Stimulated activated CD4-positive, alpha-beta T cell treated with anti-CD3 and anti-CD28 coated beads, Interleukin-4, amount 100 ng/mL, for 24 hours (primary cell): Measurements from ENCODE around the gene CYRIA.

Source experiments
- DNase-seq: peaks from one replicate; pipeline ENCODE4 v3.0.0-alpha.2; 2020

The CYRIA gene

GRCh38 chr2:16649353-16650286 lies 16.0 kb downstream of the CYRIA start:
- no peak for DNase-seq

GRCh38 chr2:16647992-16648617 lies 17.5 kb downstream of the CYRIA start:
- no peak for DNase-seq

GRCh38 chr2:16645775-16646559 lies 19.7 kb downstream of the CYRIA start:
- no peak for DNase-seq

- no peak for DNase-seq
Observed at GRCh38 chr2:16645088-16645487, 20.5 kb downstream of the CYRIA start.

GRCh38 chr2:16644221-16644925 lies 21.3 kb downstream of the CYRIA start:
- no peak for DNase-seq

GRCh38 chr2:16643099-16643498 lies 22.5 kb downstream of the CYRIA start:
- no peak for DNase-seq

GRCh38 chr2:16642088-16642487 lies 23.5 kb downstream of the CYRIA start:
- no peak for DNase-seq

GRCh38 chr2:16641509-16641908 lies 24.1 kb downstream of the CYRIA start:
- DNase-seq = no peak

GRCh38 chr2:16640867-16641266 lies 24.8 kb downstream of the CYRIA start:
- no peak for DNase-seq

- DNase-seq = no peak
Observed at GRCh38 chr2:16640001-16640700, 25.5 kb downstream of the CYRIA start.

- no peak for DNase-seq
Observed at GRCh38 chr2:16639431-16639830, 26.2 kb downstream of the CYRIA start.

- DNase-seq = no peak
Observed at GRCh38 chr2:16638946-16639345, 26.7 kb downstream of the CYRIA start.

GRCh38 chr2:16637304-16637703 lies 28.3 kb downstream of the CYRIA start:
- DNase-seq = no peak

- DNase-seq = no peak
Observed at GRCh38 chr2:16635791-16636699, 29.6 kb downstream of the CYRIA start.

- DNase-seq = no peak
Observed at GRCh38 chr2:16633621-16634430, 31.8 kb downstream of the CYRIA start.

GRCh38 chr2:16632598-16632997 lies 33.0 kb downstream of the CYRIA start:
- no peak for DNase-seq

GRCh38 chr2:16630463-16630862 lies 35.2 kb downstream of the CYRIA start:
- DNase-seq = no peak

- no peak for DNase-seq
Observed at GRCh38 chr2:16629770-16630169, 35.9 kb downstream of the CYRIA start.

GRCh38 chr2:16629044-16629443 lies 36.6 kb downstream of the CYRIA start:
- DNase-seq = no peak

- no peak for DNase-seq
Observed at GRCh38 chr2:16628314-16628713, 37.3 kb downstream of the CYRIA start.
